DND-41 (cell line): Measurements from ENCODE around the gene CEMIP2.

Experiments
- CTCF ChIP-seq: IDR thresholded peaks from 2 replicates; pipeline ENCODE4 v1.5.1; 2012; ENCODE audit warnings: borderline replicate concordance, low read length, moderate library complexity, mild to moderate bottlenecking; ENCODE audit not compliant: poor library complexity, severe bottlenecking; ENCODE audit errors: extremely low read depth
- EZH2 ChIP-seq: IDR thresholded peaks from 3 replicates; pipeline ENCODE4 v1.6.1; 2012; ENCODE audit warnings: borderline replicate concordance, low read depth, mild to moderate bottlenecking, moderate library complexity, low read length, inconsistent platforms; ENCODE audit not compliant: severe bottlenecking

GRCh38 chr9:71814226-71814625 lies 45.9 kb upstream of the CEMIP2 start:
- no peak for TF ChIP-seq CTCF
- TF ChIP-seq EZH2 = no peak
